H9 (cell line): ENCODE data around the gene UFM1. TPM values are rescaled to one million over a fixed set of nuclear protein-coding genes. Genes with fewer than 3 reads are reported as not detected.

Experiments used
- DNase-seq: peaks from one replicate; pipeline ENCODE4 v3.0.0-alpha.2; 2017
- H2AFZ ChIP-seq: one replicate; pipeline ENCODE4 v1.6.1; 2013; ENCODE audit warnings: mild to moderate bottlenecking, low read length, control low read depth, moderate library complexity
- H2AK5ac ChIP-seq: 2 replicates; pipeline ENCODE4 v1.6.1; 2013; ENCODE audit warnings: low read length, control low read depth, mixed read lengths; ENCODE audit not compliant: insufficient read length
- H2BK120ac ChIP-seq: one replicate; pipeline ENCODE4 v1.6.1; 2013; ENCODE audit warnings: low read depth, mild to moderate bottlenecking, low read length, control low read depth, inconsistent platforms; ENCODE audit not compliant: poor library complexity, severe bottlenecking
- H2BK12ac ChIP-seq: 2 replicates; pipeline ENCODE4 v1.6.1; 2013; ENCODE audit warnings: low read length, control low read depth, mixed read lengths, low read depth; ENCODE audit not compliant: insufficient read length
- H2BK15ac ChIP-seq: 2 replicates; pipeline ENCODE4 v1.6.1; 2013; ENCODE audit warnings: low read depth, low read length, control low read depth
- H2BK20ac ChIP-seq: one replicate; pipeline ENCODE4 v1.6.1; 2013; ENCODE audit warnings: low read depth, mild to moderate bottlenecking, low read length, control low read depth, inconsistent platforms; ENCODE audit not compliant: poor library complexity, severe bottlenecking
- H2BK5ac ChIP-seq: 2 replicates; pipeline ENCODE4 v1.6.1; 2013; ENCODE audit warnings: low read length, control low read depth, mixed read lengths; ENCODE audit not compliant: insufficient read length
- H3K14ac ChIP-seq: 2 replicates; pipeline ENCODE4 v1.6.1; 2013; ENCODE audit warnings: low read length, control low read depth; ENCODE audit not compliant: insufficient read depth
- H3K18ac ChIP-seq: 2 replicates; pipeline ENCODE4 v1.6.1; 2013; ENCODE audit warnings: low read depth, mild to moderate bottlenecking, mixed read lengths, low read length, control low read depth; ENCODE audit not compliant: insufficient read length
- H3K23ac ChIP-seq: 2 replicates; pipeline ENCODE4 v1.6.1; 2013; ENCODE audit warnings: low read length, control low read depth, mixed read lengths, low read depth; ENCODE audit not compliant: insufficient read length
- H3K23me2 ChIP-seq: 2 replicates; pipeline ENCODE4 v1.6.1; 2013; ENCODE audit warnings: low read depth, mild to moderate bottlenecking, mixed read lengths, low read length, control low read depth; ENCODE audit not compliant: insufficient read length, poor library complexity, severe bottlenecking
- H3K27ac ChIP-seq: 2 replicates; pipeline ENCODE4 v1.5.1; 2013; ENCODE audit warnings: low read length, control low read depth, mixed read lengths, low read depth; ENCODE audit not compliant: insufficient read length
- H3K27me3 ChIP-seq: 2 replicates; pipeline ENCODE4 v1.6.1; 2013; ENCODE audit warnings: low read length, control low read depth, inconsistent platforms; ENCODE audit not compliant: insufficient read depth
- H3K4ac ChIP-seq: 2 replicates; pipeline ENCODE4 v1.6.1; 2013; ENCODE audit warnings: low read depth, mild to moderate bottlenecking, control low read depth, inconsistent platforms, low read length, moderate library complexity
- H3K4me1 ChIP-seq: 2 replicates; pipeline ENCODE4 v1.6.1; 2013; ENCODE audit warnings: low read length, control low read depth, inconsistent platforms; ENCODE audit not compliant: insufficient read depth
- H3K4me2 ChIP-seq: 2 replicates; pipeline ENCODE4 v1.6.1; 2013; ENCODE audit warnings: low read length, control low read depth, mixed read lengths; ENCODE audit not compliant: insufficient read length, insufficient read depth
- H3K56ac ChIP-seq: 2 replicates; pipeline ENCODE4 v1.6.1; 2013; ENCODE audit warnings: low read depth, mild to moderate bottlenecking, mixed read lengths, low read length, control low read depth; ENCODE audit not compliant: insufficient read length
- H3K79me1 ChIP-seq: 2 replicates; pipeline ENCODE4 v1.6.1; 2013; ENCODE audit warnings: low read depth, mild to moderate bottlenecking, moderate library complexity, low read length, control low read depth, inconsistent platforms; ENCODE audit not compliant: insufficient read depth, poor library complexity, severe bottlenecking
- H3K79me2 ChIP-seq: 2 replicates; pipeline ENCODE4 v1.6.1; 2013; ENCODE audit warnings: low read length, control low read depth, inconsistent platforms; ENCODE audit not compliant: insufficient read depth
- H3K9ac ChIP-seq: 2 replicates; pipeline ENCODE4 v1.6.1; 2013; ENCODE audit warnings: low read length, control low read depth, mixed read lengths; ENCODE audit not compliant: insufficient read length; ENCODE audit errors: extremely low read depth
- H3K9me3 ChIP-seq: one replicate; pipeline ENCODE4 v1.6.1; 2013; ENCODE audit warnings: low read depth, low read length, inconsistent platforms; ENCODE audit not compliant: control insufficient read depth
- H3T11ph ChIP-seq: one replicate; pipeline ENCODE4 v1.6.1; 2013; ENCODE audit warnings: mild to moderate bottlenecking, low read length, control low read depth, inconsistent platforms
- H4K20me1 ChIP-seq: one replicate; pipeline ENCODE4 v1.6.1; 2013; ENCODE audit not compliant: control insufficient read depth, insufficient read length, insufficient read depth
- H4K5ac ChIP-seq: 2 replicates; pipeline ENCODE4 v1.6.1; 2013; ENCODE audit warnings: low read depth, mild to moderate bottlenecking, mixed read lengths, low read length, control low read depth; ENCODE audit not compliant: insufficient read length
- H4K8ac ChIP-seq: replicated peaks from 2 replicates; pipeline ENCODE4 v1.6.1; 2013; ENCODE audit warnings: low read length, control low read depth, mixed read lengths, low read depth; ENCODE audit not compliant: insufficient read length
- H4K91ac ChIP-seq: 2 replicates; pipeline ENCODE4 v1.6.1; 2013; ENCODE audit warnings: low read depth, mild to moderate bottlenecking, moderate library complexity, mixed read lengths, low read length, control low read depth; ENCODE audit not compliant: insufficient read length
- H3K27ac Mint-ChIP-seq, 3 experiments: 2 replicates in 2 of 3; 3 replicates in 1 of 3; pipeline ENCODE4 v1.8.0; 2020 to 2021; ENCODE audit warnings: mixed read lengths in 3 of 3, mild to moderate bottlenecking in 1 of 3, moderate library complexity in 1 of 3
- H3K27me3 Mint-ChIP-seq: 2 replicates; pipeline ENCODE4 v1.8.0; 2021; ENCODE audit warnings: low read depth, mild to moderate bottlenecking, moderate library complexity, mixed read lengths
- H3K36me3 Mint-ChIP-seq, 3 experiments: 2 replicates in 2 of 3; 3 replicates in 1 of 3; pipeline ENCODE4 v1.8.0; 2020 to 2021; ENCODE audit warnings: low read depth in 3 of 3, mixed read lengths in 3 of 3; ENCODE audit not compliant: insufficient read depth in 1 of 3
- H3K4me1 Mint-ChIP-seq, 2 experiments: 2 replicates each; pipeline ENCODE4 v1.8.0; 2020; ENCODE audit warnings: mixed read lengths in 2 of 2
- H3K4me3 Mint-ChIP-seq, 2 experiments: 2 replicates in 1 of 2; 3 replicates in 1 of 2; pipeline ENCODE4 v1.8.0; 2020 to 2021; ENCODE audit warnings: mild to moderate bottlenecking in 2 of 2, mixed read lengths in 2 of 2, moderate library complexity in 1 of 2
- H3K9me3 Mint-ChIP-seq, 2 experiments: 2 replicates in 1 of 2; 3 replicates in 1 of 2; pipeline ENCODE4 v1.8.0; 2020; ENCODE audit warnings: mild to moderate bottlenecking in 2 of 2, mixed read lengths in 2 of 2, moderate library complexity in 1 of 2
- WGBS: extraction: QIAGEN DNeasy Blood & Tissue Kit; methylation state at CpG from one replicate; pipeline ENCODE4 v1.1.7; 2013; ENCODE audit warnings: missing lambda C conversion rate, low lambda C conversion rate, mixed read lengths; ENCODE audit not compliant: insufficient read length; ENCODE audit errors: extremely low coverage; 5-methylcytosine and 5-hydroxymethylcytosine counted together
- total RNA-seq: library from RNA; stranded (reverse); gene quantifications from 2 replicates; pipeline ENCODE4 v1.2.1, GENCODE V29; 2021
- TF ChIP-seq, protein P1 (sequence below): fragments of 200-600 bp; sonication (generic); conservative IDR thresholded peaks from 3 replicates; pipeline ENCODE4 v1.8.0; 2021; ENCODE audit warnings: antibody characterized with exemption, mild to moderate bottlenecking

Gene UFM1
- total RNA-seq, 1 experiment from 2014 or later = 57.3 TPM

DNA sequence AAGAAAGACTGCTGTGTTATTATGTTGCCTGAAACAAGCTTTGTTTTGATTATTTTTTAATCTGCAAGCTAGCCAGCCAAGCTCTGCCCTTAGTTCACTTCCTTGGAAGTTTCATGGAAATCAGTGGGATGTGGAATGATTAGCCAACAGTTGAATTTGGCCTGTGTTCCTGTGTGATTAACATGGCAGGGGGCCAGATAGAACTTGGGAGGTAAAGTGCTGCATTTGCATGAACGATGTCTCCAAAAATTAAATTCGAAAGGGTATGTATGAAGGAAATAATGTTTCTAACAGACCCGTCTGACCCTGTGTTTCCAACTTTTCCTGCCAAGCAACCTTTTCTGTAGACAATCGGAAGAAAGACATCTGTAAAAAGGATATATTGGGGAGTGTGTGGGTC is 32.2 kb downstream of the UFM1 start:
- Histone ChIP-seq H3K4ac (no peak overlapping the region), H3K4me2 (no peak overlapping the region), H3K79me2 (no peaks in the 10 kb centered on the region), H4K20me1 (no peaks in the 10 kb centered on the region), H3K9ac (no peak overlapping the region), H3K79me1 (no peaks in the 10 kb centered on the region), H3K4me1 (no peaks in the 10 kb centered on the region), H2BK20ac (no peak overlapping the region), H4K8ac (no peak overlapping the region), H2BK5ac (no peak overlapping the region), H4K5ac (no peak overlapping the region), H3K56ac (no peak overlapping the region), H3K27ac (no peak overlapping the region), H2BK12ac (no peak overlapping the region), H4K91ac (no peak overlapping the region), H3K23me2 (no peaks in the 10 kb centered on the region), H2AFZ (no peak overlapping the region), H3K27me3 (no peaks in the 10 kb centered on the region), H3K23ac (no peak overlapping the region), H3K14ac (no peak overlapping the region), H3K9me3 (no peaks in the 10 kb centered on the region), H3T11ph (no peak overlapping the region), H3K18ac (no peak overlapping the region), H2BK15ac (no peak overlapping the region), H2AK5ac (no peak overlapping the region), H2BK120ac (no peak overlapping the region)
- DNase-seq = no peak
- H3K36me3 Mint-ChIP-seq = no peaks in the 10 kb centered on the region
- H3K27ac Mint-ChIP-seq = no peak overlapping the region
- peaks cover 4% of the 10 kb centered on the region in 2 experiments; a peak in 1 of 4 replicates for H3K4me1 Mint-ChIP-seq
- WGBS = no CpG with 5 or more reads among the region's 4 CpGs
- H3K27me3 Mint-ChIP-seq = no peaks in the 10 kb centered on the region
- no peak overlapping the region for H3K4me3 Mint-ChIP-seq
- no peaks in the 10 kb centered on the region for H3K9me3 Mint-ChIP-seq
- TF ChIP-seq, protein P1, sequence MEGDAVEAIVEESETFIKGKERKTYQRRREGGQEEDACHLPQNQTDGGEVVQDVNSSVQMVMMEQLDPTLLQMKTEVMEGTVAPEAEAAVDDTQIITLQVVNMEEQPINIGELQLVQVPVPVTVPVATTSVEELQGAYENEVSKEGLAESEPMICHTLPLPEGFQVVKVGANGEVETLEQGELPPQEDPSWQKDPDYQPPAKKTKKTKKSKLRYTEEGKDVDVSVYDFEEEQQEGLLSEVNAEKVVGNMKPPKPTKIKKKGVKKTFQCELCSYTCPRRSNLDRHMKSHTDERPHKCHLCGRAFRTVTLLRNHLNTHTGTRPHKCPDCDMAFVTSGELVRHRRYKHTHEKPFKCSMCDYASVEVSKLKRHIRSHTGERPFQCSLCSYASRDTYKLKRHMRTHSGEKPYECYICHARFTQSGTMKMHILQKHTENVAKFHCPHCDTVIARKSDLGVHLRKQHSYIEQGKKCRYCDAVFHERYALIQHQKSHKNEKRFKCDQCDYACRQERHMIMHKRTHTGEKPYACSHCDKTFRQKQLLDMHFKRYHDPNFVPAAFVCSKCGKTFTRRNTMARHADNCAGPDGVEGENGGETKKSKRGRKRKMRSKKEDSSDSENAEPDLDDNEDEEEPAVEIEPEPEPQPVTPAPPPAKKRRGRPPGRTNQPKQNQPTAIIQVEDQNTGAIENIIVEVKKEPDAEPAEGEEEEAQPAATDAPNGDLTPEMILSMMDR = no peak
